ENCODE measurements around the gene CAMSAP1.

CAMSAP1 gene

GRCh38 chr9:135883410-135884089 lies 23.8 kb downstream of the CAMSAP1 start:
- in situ Hi-C loops (cut with HindIII; ENCODE audit: low sequenced_read_pairs) = no loop called here

GRCh38 chr9:135882011-135882410 lies 25.3 kb downstream of the CAMSAP1 start:
- in situ Hi-C loops (cut with HindIII; ENCODE audit: low sequenced_read_pairs) = no loop called here

GRCh38 chr9:135880438-135880837 lies 26.9 kb downstream of the CAMSAP1 start:
- in situ Hi-C loops (cut with HindIII; ENCODE audit: low sequenced_read_pairs) = no loop called here

GRCh38 chr9:135879619-135880018 lies 27.7 kb downstream of the CAMSAP1 start:
- in situ Hi-C loops (cut with HindIII; ENCODE audit: low sequenced_read_pairs) = no loop called here

GRCh38 chr9:135879237-135879601 lies 28.1 kb downstream of the CAMSAP1 start:
- in situ Hi-C loops (cut with HindIII; ENCODE audit: low sequenced_read_pairs) = no loop called here

- in situ Hi-C loops (cut with HindIII; ENCODE audit: low sequenced_read_pairs) = no loop called here
These were observed 28.7 kb downstream of the CAMSAP1 start for GRCh38 chr9:135878528-135879236.

GRCh38 chr9:135877791-135878527 lies 29.4 kb downstream of the CAMSAP1 start:
- in situ Hi-C loops (cut with HindIII; ENCODE audit: low sequenced_read_pairs) = no loop called here

GRCh38 chr9:135876936-135877335 lies 30.4 kb downstream of the CAMSAP1 start:
- in situ Hi-C loops (cut with HindIII; ENCODE audit: low sequenced_read_pairs) = no loop called here

- in situ Hi-C loops (cut with HindIII; ENCODE audit: low sequenced_read_pairs) = no loop called here
These were observed 32.5 kb downstream of the CAMSAP1 start for GRCh38 chr9:135874859-135875258.

- in situ Hi-C loops (cut with HindIII; ENCODE audit: low sequenced_read_pairs) = no loop called here
These were observed 37.4 kb downstream of the CAMSAP1 start for GRCh38 chr9:135869909-135870308.

- in situ Hi-C loops (cut with HindIII; ENCODE audit: low sequenced_read_pairs) = no loop called here
These were observed 41.8 kb downstream of the CAMSAP1 start for GRCh38 chr9:135865531-135865930.

- in situ Hi-C loops (cut with HindIII; ENCODE audit: low sequenced_read_pairs) = no loop called here
These were observed 42.8 kb downstream of the CAMSAP1 start for GRCh38 chr9:135864447-135865049.

GRCh38 chr9:135862809-135863208 lies 44.5 kb downstream of the CAMSAP1 start:
- in situ Hi-C loops (cut with HindIII; ENCODE audit: low sequenced_read_pairs) = no loop called here

GRCh38 chr9:135858491-135859185 lies 48.7 kb downstream of the CAMSAP1 start:
- in situ Hi-C loops (cut with HindIII; ENCODE audit: low sequenced_read_pairs) = no loop called here

- in situ Hi-C loops (cut with HindIII; ENCODE audit: low sequenced_read_pairs) = no loop called here
These were observed 49.5 kb downstream of the CAMSAP1 start for GRCh38 chr9:135857843-135858242.

GRCh38 chr9:135857371-135857786 lies 50.0 kb downstream of the CAMSAP1 start:
- in situ Hi-C loops (cut with HindIII; ENCODE audit: low sequenced_read_pairs) = no loop called here

- in situ Hi-C loops (cut with HindIII; ENCODE audit: low sequenced_read_pairs) = no loop called here
These were observed 55.6 kb downstream of the CAMSAP1 start for GRCh38 chr9:135851748-135852147.

GRCh38 chr9:135850737-135851136 lies 56.6 kb downstream of the CAMSAP1 start:
- in situ Hi-C loops (cut with HindIII; ENCODE audit: low sequenced_read_pairs) = no loop called here

GRCh38 chr9:135849181-135849580 lies 58.2 kb downstream of the CAMSAP1 start:
- in situ Hi-C loops (cut with HindIII; ENCODE audit: low sequenced_read_pairs) = no loop called here

GRCh38 chr9:135848341-135849047 lies 58.9 kb downstream of the CAMSAP1 start:
- in situ Hi-C loops (cut with HindIII; ENCODE audit: low sequenced_read_pairs) = no loop called here

Data from DLD1 (cell line).